ENCODE measurements around the gene RHOD.

The RHOD gene

GRCh38 chr11:67062526-67063373 is 6.1 kb downstream of the RHOD start:
- no peak for DNase-seq

GRCh38 chr11:67066333-67066709 is 9.7 kb downstream of the RHOD start:
- DNase-seq, result no peak

GRCh38 chr11:67071420-67072284 is 15.0 kb downstream of the RHOD start:
- DNase-seq, result peak; percentile 70

GRCh38 chr11:67072295-67072694 is 15.6 kb downstream of the RHOD start:
- no peak for DNase-seq

GRCh38 chr11:67073908-67074307 is 17.3 kb downstream of the RHOD start:
- DNase-seq, result no peak

GRCh38 chr11:67076202-67076601 is 19.6 kb downstream of the RHOD start:
- no peak for DNase-seq

GRCh38 chr11:67079065-67079705 is 22.5 kb downstream of the RHOD start:
- no peak for DNase-seq

GRCh38 chr11:67082071-67082791 is 25.6 kb downstream of the RHOD start:
- DNase-seq, result no peak

GRCh38 chr11:67083786-67084366 is 27.2 kb downstream of the RHOD start:
- no peak for DNase-seq

GRCh38 chr11:67085617-67086016 is 29.0 kb downstream of the RHOD start:
- DNase-seq, result no peak

- no peak for DNase-seq
Measured at GRCh38 chr11:67090717-67091116, 34.1 kb downstream of the RHOD start.

GRCh38 chr11:67095214-67095507 is 38.5 kb downstream of the RHOD start:
- no peak for DNase-seq

GRCh38 chr11:67098799-67099429 is 42.3 kb downstream of the RHOD start:
- DNase-seq, result no peak

- no peak for DNase-seq
Measured at GRCh38 chr11:67099831-67100324, 43.2 kb downstream of the RHOD start.

GRCh38 chr11:67102664-67103063 is 46.0 kb downstream of the RHOD start:
- no peak for DNase-seq

GRCh38 chr11:67105964-67106363 is 49.3 kb downstream of the RHOD start:
- no peak for DNase-seq

GRCh38 chr11:67111261-67111660 is 54.6 kb downstream of the RHOD start:
- no peak for DNase-seq

GRCh38 chr11:67113231-67113721 is 56.6 kb downstream of the RHOD start:
- peak; percentile 43 for DNase-seq

- no peak for DNase-seq
Measured at GRCh38 chr11:67114275-67114896, 57.7 kb downstream of the RHOD start.

GRCh38 chr11:67116758-67117105 is 60.1 kb downstream of the RHOD start:
- DNase-seq, result no peak

- no peak for DNase-seq
Measured at GRCh38 chr11:67117176-67117575, 60.5 kb downstream of the RHOD start.
